Upper lobe of left lung (tissue), 4 donors: ENCODE measurements around the gene PNCK.

Experiments used
- CTCF ChIP-seq, 6 experiments: fragments of 450-650 bp in 4 of 6; fragments of 200-600 bp in 2 of 6; sonication (generic) in 2 of 6; IDR thresholded peaks; one replicate each; pipeline ENCODE4 v1.5.1; 2016 to 2019; ENCODE audit warnings: antibody characterized with exemption in 6 of 6
- EP300 ChIP-seq, 4 donors: sonication (generic); formaldehyde crosslinking; IDR thresholded peaks; one replicate each; pipeline ENCODE4 v1.5.1; 2017; ENCODE audit warnings: antibody characterized with exemption in 4 of 4, control low read depth in 2 of 4
- POLR2A ChIP-seq, 4 donors: fragments of 450-650 bp; IDR thresholded peaks; one replicate each; pipeline ENCODE4 v1.5.1; 2016 to 2017; ENCODE audit warnings: antibody characterized with exemption in 4 of 4, mild to moderate bottlenecking in 2 of 4

- TF ChIP-seq EP300 (IDR thresholded peaks at IDR 0.05) (no peak), CTCF (IDR thresholded peaks at IDR 0.05) (no peak), POLR2A (IDR thresholded peaks at IDR 0.05) (no peak)
Measured at GRCh38 chrX:153648358-153649177, 25.0 kb downstream of the PNCK start.
